Activated naive CD4-positive, alpha-beta T cell treated with anti-CD3 and anti-CD28 coated beads for 36 hours (primary cell): ENCODE measurements around the gene RAD21L1. TPM values are rescaled to one million over a fixed set of nuclear protein-coding genes. Genes with fewer than 3 reads are reported as not detected.
A peak's percentile ranks its signal among the peaks of the same experiment; 100 is the strongest.
"Not testable (repeated sequence)": the region's sequence is repeated elsewhere in the genome, so short reads cannot be mapped to it uniquely, and the experiment has no call there.

Experiments
- CTCF ChIA-PET: fragments of 350-600 bp; sonication (Branson Sonifier 250); formaldehyde crosslinking; loops from one replicate; lab custom pipeline; 2021; ENCODE audit warnings: antibody characterized with exemption; lab: Charles Lee
- DNase-seq: peaks from one replicate; pipeline ENCODE4 v3.0.0-alpha.2; 2020
- H3K27ac Mint-ChIP-seq: one replicate; pipeline ENCODE4 v1.8.0; 2021; ENCODE audit warnings: mild to moderate bottlenecking, mixed read lengths
- H3K27me3 Mint-ChIP-seq: one replicate; pipeline ENCODE4 v1.8.0; 2021; ENCODE audit warnings: low read depth, mixed read lengths
- H3K36me3 Mint-ChIP-seq: one replicate; pipeline ENCODE4 v1.8.0; 2021; ENCODE audit warnings: low read depth, mixed read lengths
- H3K4me1 Mint-ChIP-seq: one replicate; pipeline ENCODE4 v1.8.0; 2021; ENCODE audit warnings: low read depth, mixed read lengths
- H3K4me3 Mint-ChIP-seq: one replicate; pipeline ENCODE4 v1.8.0; 2021; ENCODE audit warnings: mild to moderate bottlenecking, moderate library complexity, mixed read lengths
- H3K9me3 Mint-ChIP-seq: one replicate; pipeline ENCODE4 v1.8.0; 2021; ENCODE audit warnings: mixed read lengths
- intact Hi-C: fragments of 100-400 bp; cut with micrococcal nuclease; formaldehyde crosslinking; loops from one replicate; pipeline ENCODE4 v1.15.1; 2023
- total RNA-seq, 2 experiments: library from RNA; stranded (reverse); gene quantifications; one replicate each; pipeline ENCODE4 v1.2.3, GENCODE V29; 2021

Gene RAD21L1
- total RNA-seq, 2 experiments from 2014 or later, result not detected

DNA sequence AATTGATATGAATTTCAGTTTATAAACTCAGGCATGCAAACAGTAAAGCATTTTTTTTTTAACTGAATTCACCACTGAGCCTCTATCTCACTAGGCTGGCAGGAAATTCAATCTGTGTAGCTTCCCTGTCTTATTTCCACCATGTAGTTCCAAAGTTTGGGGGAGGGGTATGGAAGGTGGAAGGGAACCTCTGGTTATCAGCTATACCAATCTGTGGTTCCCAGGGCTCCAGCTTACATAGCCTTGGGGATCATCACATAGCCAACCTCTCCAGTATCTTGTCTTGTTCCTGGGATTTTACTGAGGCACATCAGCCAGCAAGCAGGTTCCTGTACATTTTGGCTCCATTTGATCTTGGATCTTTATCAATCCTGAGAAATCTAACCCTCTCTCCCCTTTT lies 15.6 kb downstream of the RAD21L1 start:
- no peaks in the 10 kb centered on the region for H3K9me3 Mint-ChIP-seq
- no peaks in the 10 kb centered on the region for H3K36me3 Mint-ChIP-seq
- CTCF ChIA-PET, result interaction anchor here (0.6 to 1.2 kb wide), 3 partner anchors 13 to 28 kb away, joined by 4 to 5 read pairs (median 5); no protein-coding TSS in a partner anchor
- no peak for DNase-seq
- no peak overlapping the region for H3K27ac Mint-ChIP-seq
- H3K4me3 Mint-ChIP-seq, result no peak overlapping the region
- intact Hi-C loops, result no loop called here
- H3K27me3 Mint-ChIP-seq, result peaks cover 5% of the 10 kb centered on the region
- H3K4me1 Mint-ChIP-seq, result peaks cover 5% of the 10 kb centered on the region

DNA sequence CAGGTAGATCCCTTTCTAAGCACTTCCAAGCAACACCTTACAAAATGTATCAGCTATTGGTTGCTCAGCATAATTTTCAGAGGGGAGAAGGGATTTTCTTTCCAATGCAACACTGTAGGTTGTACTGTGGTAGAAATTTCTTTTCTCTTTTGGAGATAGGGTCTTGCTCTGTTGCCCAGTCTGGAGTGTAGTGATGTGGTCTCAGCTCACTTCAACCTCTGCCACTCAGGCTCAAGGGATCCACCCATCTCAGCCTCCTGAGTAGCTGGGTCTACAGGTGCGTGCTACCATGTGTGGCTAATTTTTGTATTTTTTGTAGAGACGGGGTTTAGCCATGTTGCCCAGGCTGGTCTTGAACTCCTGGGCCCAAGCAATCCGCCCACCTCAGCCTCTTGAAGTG lies 16.3 kb downstream of the RAD21L1 start:
- Mint-ChIP-seq H3K4me1 (peaks cover 5% of the 10 kb centered on the region), H3K27ac (no peak overlapping the region), H3K4me3 (no peak overlapping the region), H3K9me3 (no peaks in the 10 kb centered on the region), H3K36me3 (no peaks in the 10 kb centered on the region), H3K27me3 (peaks cover 5% of the 10 kb centered on the region)
- DNase-seq, result no peak
- CTCF ChIA-PET, result interaction anchor here (0.7 to 1.2 kb wide), 2 partner anchors 15 kb away, joined by 5 read pairs; no protein-coding TSS in a partner anchor
- intact Hi-C loops, result no loop called here

GRCh38 chr20:1242530-1242929 lies 16.7 kb downstream of the RAD21L1 start:
- H3K27ac Mint-ChIP-seq, result no peak overlapping the region
- no peaks in the 10 kb centered on the region for H3K36me3 Mint-ChIP-seq
- CTCF ChIA-PET, result interaction anchor here (0.7 kb wide), 1 partner anchor 15 kb away, joined by 5 read pairs; no protein-coding TSS in a partner anchor
- H3K4me1 Mint-ChIP-seq, result peaks cover 7% of the 10 kb centered on the region
- H3K9me3 Mint-ChIP-seq, result no peaks in the 10 kb centered on the region
- no peak for DNase-seq
- peaks cover 5% of the 10 kb centered on the region for H3K27me3 Mint-ChIP-seq
- intact Hi-C loops, result no loop called here
- H3K4me3 Mint-ChIP-seq, result no peak overlapping the region

- Mint-ChIP-seq H3K4me1 (peaks cover 9% of the 10 kb centered on the region), H3K4me3 (no peak overlapping the region), H3K27ac (no peak overlapping the region), H3K9me3 (no peaks in the 10 kb centered on the region), H3K27me3 (peaks cover 5% of the 10 kb centered on the region), H3K36me3 (no peaks in the 10 kb centered on the region)
- no peak for DNase-seq
- intact Hi-C loops, result no loop called here
- CTCF ChIA-PET, result no interaction called here
These were observed 19.7 kb downstream of the RAD21L1 start for GRCh38 chr20:1245578-1245977.

GRCh38 chr20:1247689-1248088 lies 21.8 kb downstream of the RAD21L1 start:
- H3K4me1 Mint-ChIP-seq, result peaks cover 9% of the 10 kb centered on the region
- no peak for DNase-seq
- no peaks in the 10 kb centered on the region for H3K9me3 Mint-ChIP-seq
- no peaks in the 10 kb centered on the region for H3K27me3 Mint-ChIP-seq
- H3K36me3 Mint-ChIP-seq, result no peaks in the 10 kb centered on the region
- no peak overlapping the region for H3K27ac Mint-ChIP-seq
- intact Hi-C loops, result no loop called here
- CTCF ChIA-PET, result interaction anchor here (0.8 to 1.0 kb wide), 2 partner anchors 190 to 256 kb away, joined by 3 to 4 read pairs; no protein-coding TSS in a partner anchor
- H3K4me3 Mint-ChIP-seq, result no peak overlapping the region

DNA sequence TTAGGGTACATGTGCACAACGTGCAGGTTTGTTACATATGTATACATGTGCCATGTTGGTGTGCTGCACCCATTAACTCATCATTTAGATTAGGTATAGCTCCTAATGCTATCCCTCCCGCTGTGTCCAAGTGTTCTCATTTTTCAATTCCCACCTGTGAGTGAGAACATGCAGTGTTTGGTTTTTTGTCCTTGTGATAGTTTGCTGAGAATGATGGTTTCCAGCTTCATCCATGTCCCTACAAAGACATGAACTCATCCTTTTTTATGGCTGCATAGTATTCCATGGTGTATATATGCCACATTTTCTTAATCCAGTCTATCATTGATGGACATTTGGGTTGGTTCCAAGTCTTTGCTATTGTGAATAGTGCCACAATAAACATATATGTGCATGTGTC lies 24.4 kb downstream of the RAD21L1 start:
- DNase-seq, H3K9me3 Mint-ChIP-seq, H3K36me3 Mint-ChIP-seq, intact Hi-C loops, H3K4me3 Mint-ChIP-seq, H3K27me3 Mint-ChIP-seq, H3K4me1 Mint-ChIP-seq, CTCF ChIA-PET, H3K27ac Mint-ChIP-seq: not testable (repeated sequence)

- no peaks in the 10 kb centered on the region for H3K27me3 Mint-ChIP-seq
- intact Hi-C loops, result no loop called here
- peaks cover 12% of the 10 kb centered on the region for H3K4me1 Mint-ChIP-seq
- DNase-seq, result no peak
- CTCF ChIA-PET, result interaction anchor here (1.0 kb wide), 1 partner anchor 14 kb away, joined by 3 read pairs; the partner anchor contains the start of gene SNPH
- no peaks in the 10 kb centered on the region for H3K36me3 Mint-ChIP-seq
- no peak overlapping the region for H3K4me3 Mint-ChIP-seq
- H3K27ac Mint-ChIP-seq, result no peak overlapping the region
- H3K9me3 Mint-ChIP-seq, result no peaks in the 10 kb centered on the region
These were observed 26.6 kb downstream of the RAD21L1 start for GRCh38 chr20:1252416-1252815.

DNA sequence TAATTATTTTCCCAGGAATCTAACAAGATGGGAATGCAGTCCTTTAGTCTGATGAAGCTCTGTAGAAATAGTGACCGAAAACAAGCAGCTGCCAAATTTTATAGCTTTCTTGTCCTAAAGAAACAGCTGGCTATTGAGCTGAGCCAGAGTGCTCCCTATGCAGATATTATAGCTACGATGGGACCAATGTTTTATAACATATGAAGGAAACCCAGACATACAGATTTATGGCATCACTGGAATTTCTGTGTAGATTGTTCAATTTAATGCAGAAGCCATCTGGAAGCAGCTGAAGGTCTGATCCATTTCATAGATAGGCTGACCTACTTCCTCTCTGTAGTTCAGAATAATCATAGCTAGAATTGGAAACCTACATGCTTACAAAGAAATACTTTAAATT lies 28.4 kb downstream of the RAD21L1 start:
- DNase-seq, result no peak
- intact Hi-C loops, result no loop called here
- H3K27me3 Mint-ChIP-seq, result no peaks in the 10 kb centered on the region
- no peak overlapping the region for H3K4me3 Mint-ChIP-seq
- CTCF ChIA-PET, result interaction anchor here (1.1 kb wide), 1 partner anchor 13 kb away, joined by 5 read pairs; no protein-coding TSS in a partner anchor
- peaks cover 9% of the 10 kb centered on the region for H3K4me1 Mint-ChIP-seq
- H3K27ac Mint-ChIP-seq, result no peak overlapping the region
- no peaks in the 10 kb centered on the region for H3K9me3 Mint-ChIP-seq
- no peaks in the 10 kb centered on the region for H3K36me3 Mint-ChIP-seq

DNA sequence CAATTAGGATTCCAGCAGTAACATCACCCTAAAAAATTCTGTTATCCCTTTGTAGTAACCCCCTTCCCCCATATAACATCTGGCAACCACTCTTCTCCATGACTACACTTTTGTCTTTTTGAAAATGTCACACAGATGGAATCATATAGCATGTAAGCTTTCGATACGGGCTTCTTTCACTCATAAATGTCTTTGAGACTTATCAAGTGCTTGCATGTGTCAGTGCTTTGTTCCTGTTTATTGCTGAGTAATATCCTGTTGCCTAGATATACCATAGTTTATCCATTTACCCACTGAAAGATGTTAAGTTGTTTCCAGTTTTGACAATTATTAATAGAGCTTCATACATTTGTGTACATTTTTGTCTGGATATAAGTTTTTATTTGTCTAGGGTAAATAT lies 29.8 kb downstream of the RAD21L1 start:
- no peaks in the 10 kb centered on the region for H3K27me3 Mint-ChIP-seq
- peaks cover 9% of the 10 kb centered on the region for H3K4me1 Mint-ChIP-seq
- no peak for DNase-seq
- CTCF ChIA-PET, result no interaction called here
- intact Hi-C loops, result no loop called here
- no peak overlapping the region for H3K27ac Mint-ChIP-seq
- H3K4me3 Mint-ChIP-seq, result no peak overlapping the region
- no peaks in the 10 kb centered on the region for H3K9me3 Mint-ChIP-seq
- H3K36me3 Mint-ChIP-seq, result no peaks in the 10 kb centered on the region

- CTCF ChIA-PET, result interaction anchor here (1.5 kb wide), 1 partner anchor 36 kb away, joined by 3 read pairs; no protein-coding TSS in a partner anchor
- no peaks in the 10 kb centered on the region for H3K36me3 Mint-ChIP-seq
- H3K9me3 Mint-ChIP-seq, result peaks cover 2% of the 10 kb centered on the region
- intact Hi-C loops, result no loop called here
- H3K4me1 Mint-ChIP-seq, result peaks cover 43% of the 10 kb centered on the region
- peak overlapping the region; percentile 50 for H3K27ac Mint-ChIP-seq
- peak overlapping the region; percentile 17 for H3K4me3 Mint-ChIP-seq
- no peak for DNase-seq
- no peaks in the 10 kb centered on the region for H3K27me3 Mint-ChIP-seq
These were observed 38.0 kb downstream of the RAD21L1 start for GRCh38 chr20:1263853-1264252.

DNA sequence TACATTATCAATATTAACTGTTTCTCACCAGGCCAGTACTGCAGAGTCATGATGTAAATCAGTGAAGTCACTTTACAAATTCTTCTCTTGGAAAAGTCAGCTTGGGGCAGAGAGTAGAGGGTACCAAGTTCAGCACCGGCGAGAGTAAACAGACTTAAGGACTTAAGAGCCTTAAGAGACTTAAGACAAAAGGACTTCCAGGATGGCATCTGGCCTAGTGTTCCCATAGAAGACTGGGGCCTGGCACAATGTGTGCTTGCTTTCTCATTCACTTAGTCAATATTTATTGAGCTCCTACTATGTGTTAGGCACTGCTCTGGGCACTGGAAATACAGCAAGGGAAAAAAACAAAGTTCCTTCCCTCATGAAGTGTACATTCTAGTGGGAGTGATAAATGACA lies 38.9 kb downstream of the RAD21L1 start:
- DNase-seq, result no peak
- CTCF ChIA-PET, result interaction anchor here (0.6 to 1.7 kb wide), 2 partner anchors 22 to 114 kb away, joined by 3 read pairs; no protein-coding TSS in a partner anchor
- peak overlapping the region; percentile 90 for H3K4me3 Mint-ChIP-seq

GRCh38 chr20:1265226-1265915 lies 39.5 kb downstream of the RAD21L1 start:
- DNase-seq, result no peak
- H3K27me3 Mint-ChIP-seq, result no peaks in the 10 kb centered on the region
- H3K36me3 Mint-ChIP-seq, result no peaks in the 10 kb centered on the region
- peak overlapping the region; percentile 85 for H3K27ac Mint-ChIP-seq
- CTCF ChIA-PET, result interaction anchor here (0.6 to 2.4 kb wide), 4 partner anchors 18 to 171 kb away, joined by 3 to 6 read pairs (median 3); no protein-coding TSS in a partner anchor
- peaks cover 45% of the 10 kb centered on the region for H3K4me1 Mint-ChIP-seq
- peak overlapping the region; percentile 90 for H3K4me3 Mint-ChIP-seq
- intact Hi-C loops, result loop anchor here (5.0 kb wide), 1 partner anchor 423 kb away; no protein-coding TSS in a partner anchor
- peaks cover 2% of the 10 kb centered on the region for H3K9me3 Mint-ChIP-seq

More for the DNA sequence above, 38.9 kb downstream of the RAD21L1 start:
- H3K9me3 Mint-ChIP-seq, result peaks cover 2% of the 10 kb centered on the region
- H3K36me3 Mint-ChIP-seq, result no peaks in the 10 kb centered on the region
- intact Hi-C loops, result loop anchor here (5.0 kb wide), 1 partner anchor 422 kb away; no protein-coding TSS in a partner anchor
- peaks cover 44% of the 10 kb centered on the region for H3K4me1 Mint-ChIP-seq
- peak overlapping the region; percentile 85 for H3K27ac Mint-ChIP-seq
- no peaks in the 10 kb centered on the region for H3K27me3 Mint-ChIP-seq
